Activated CD4-positive, alpha-beta memory T cell treated with anti-CD3 and anti-CD28 coated beads, Interleukin-2, amount 10 ng/mL, durations not matched to agents 7 days and 5 days (primary cell): ENCODE measurements around the gene TJP1. TPM values are rescaled to one million over a fixed set of nuclear protein-coding genes. Genes with fewer than 3 reads are reported as not detected.
"Not testable (repeated sequence)": the region's sequence is repeated elsewhere in the genome, so short reads cannot be mapped to it uniquely, and the experiment has no call there.

Source experiments
- CTCF ChIA-PET: fragments of 350-600 bp; sonication (Branson Sonifier 250); formaldehyde crosslinking; loops from one replicate; lab custom pipeline; 2021; ENCODE audit warnings: antibody characterized with exemption, inconsistent platforms; lab: Charles Lee
- POLR2A ChIA-PET: fragments of 350-600 bp; sonication (Branson Sonifier 250); formaldehyde crosslinking; loops from one replicate; lab custom pipeline; 2021; ENCODE audit warnings: antibody characterized with exemption; lab: Charles Lee
- DNase-seq: peaks from one replicate; pipeline ENCODE4 v3.0.0-alpha.2; 2020
- H3K27ac Mint-ChIP-seq: one replicate; pipeline ENCODE4 v1.8.0; 2021; ENCODE audit warnings: mild to moderate bottlenecking, mixed read lengths
- H3K27me3 Mint-ChIP-seq: one replicate; pipeline ENCODE4 v1.8.0; 2021; ENCODE audit warnings: mixed read lengths
- H3K36me3 Mint-ChIP-seq: one replicate; pipeline ENCODE4 v1.8.0; 2021; ENCODE audit warnings: low read depth, mixed read lengths
- H3K4me1 Mint-ChIP-seq: one replicate; pipeline ENCODE4 v1.8.0; 2021; ENCODE audit warnings: mixed read lengths
- H3K4me3 Mint-ChIP-seq: one replicate; pipeline ENCODE4 v1.8.0; 2021; ENCODE audit warnings: mild to moderate bottlenecking, mixed read lengths
- H3K9me3 Mint-ChIP-seq: one replicate; pipeline ENCODE4 v1.8.0; 2021; ENCODE audit warnings: mixed read lengths
- total RNA-seq, 2 experiments: library from RNA; stranded (reverse); gene quantifications; one replicate each; pipeline ENCODE4 v1.2.3, GENCODE V29; 2021

Gene TJP1
- total RNA-seq, 2 experiments from 2014 or later = not detected

DNA sequence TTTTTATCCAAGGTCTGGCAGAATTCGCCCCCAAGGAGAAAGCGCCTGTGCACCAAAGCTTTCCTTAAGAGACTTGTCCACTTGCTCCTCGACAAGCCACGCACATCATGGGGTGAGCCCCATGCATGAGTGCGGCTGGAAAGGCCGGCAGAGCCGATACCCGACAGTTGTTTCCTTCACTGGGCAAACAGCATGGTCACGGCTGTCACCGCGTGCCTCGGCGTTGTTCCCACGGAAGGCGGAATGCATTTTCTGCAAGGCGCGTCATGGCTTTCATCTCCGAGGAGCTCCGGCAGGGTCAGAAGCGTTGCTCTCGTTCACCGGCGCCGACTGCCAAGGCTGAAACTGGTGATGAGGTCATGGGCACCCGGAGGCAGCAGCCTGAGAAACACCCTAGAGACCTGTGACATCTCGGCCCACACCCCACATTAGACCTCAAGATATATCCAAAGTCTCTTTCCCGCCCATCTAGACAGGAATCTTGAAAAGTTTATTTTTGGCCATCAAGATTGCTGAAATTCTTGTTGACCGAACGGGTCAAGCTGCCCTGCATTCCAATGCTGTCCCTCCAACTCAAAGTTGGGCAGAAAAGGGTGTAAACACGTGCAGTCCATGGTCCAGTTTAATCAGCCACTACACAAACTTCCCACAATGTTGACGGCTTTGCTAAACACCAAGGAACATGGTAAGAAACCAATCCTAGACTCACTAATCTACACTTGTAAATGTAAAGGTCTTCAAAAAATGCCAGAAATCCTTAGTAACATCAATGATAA is 604 bp upstream of the TJP1 start:
- ChIA-PET POLR2A (no interaction called here), CTCF (no interaction called here)
- H3K4me1 Mint-ChIP-seq = peaks cover 15% of the 10 kb centered on the region
- peak overlapping the region; percentile 27 for H3K4me3 Mint-ChIP-seq
- H3K27ac Mint-ChIP-seq = peak overlapping the region; percentile 26
- H3K27me3 Mint-ChIP-seq = peaks cover 51% of the 10 kb centered on the region
- H3K9me3 Mint-ChIP-seq = peaks cover 6% of the 10 kb centered on the region
- no peak for DNase-seq
- peaks cover 9% of the 10 kb centered on the region for H3K36me3 Mint-ChIP-seq

GRCh38 chr15:29821416-29822099 is 710 bp downstream of the TJP1 start:
- CTCF ChIA-PET = no interaction called here
- H3K4me3 Mint-ChIP-seq = no peak overlapping the region
- H3K27me3 Mint-ChIP-seq = peaks cover 51% of the 10 kb centered on the region
- H3K36me3 Mint-ChIP-seq = peaks cover 12% of the 10 kb centered on the region
- H3K9me3 Mint-ChIP-seq = peaks cover 10% of the 10 kb centered on the region
- H3K27ac Mint-ChIP-seq = no peak overlapping the region
- POLR2A ChIA-PET = no interaction called here
- peaks cover 15% of the 10 kb centered on the region for H3K4me1 Mint-ChIP-seq
- DNase-seq = peak; percentile 30

- ChIA-PET CTCF (interaction anchor here (0.7 kb wide), 1 partner anchor 20 kb away, joined by 3 read pairs; no protein-coding TSS in a partner anchor), POLR2A (no interaction called here)
- H3K4me3 Mint-ChIP-seq = no peak overlapping the region
- H3K36me3 Mint-ChIP-seq = peaks cover 12% of the 10 kb centered on the region
- peaks cover 9% of the 10 kb centered on the region for H3K4me1 Mint-ChIP-seq
- peaks cover 10% of the 10 kb centered on the region for H3K9me3 Mint-ChIP-seq
- no peak for DNase-seq
- no peak overlapping the region for H3K27ac Mint-ChIP-seq
- H3K27me3 Mint-ChIP-seq = peaks cover 48% of the 10 kb centered on the region
These were observed 1.7 kb downstream of the TJP1 start for GRCh38 chr15:29820394-29821154.

GRCh38 chr15:29819979-29820378 is 2.3 kb downstream of the TJP1 start:
- Mint-ChIP-seq H3K4me3 (no peak overlapping the region), H3K36me3 (peaks cover 12% of the 10 kb centered on the region), H3K27ac (no peak overlapping the region), H3K4me1 (peaks cover 3% of the 10 kb centered on the region), H3K27me3 (peaks cover 50% of the 10 kb centered on the region), H3K9me3 (peaks cover 10% of the 10 kb centered on the region)
- no peak for DNase-seq
- POLR2A ChIA-PET = no interaction called here
- CTCF ChIA-PET = interaction anchor here (0.7 kb wide), 1 partner anchor 19 kb away, joined by 3 read pairs; no protein-coding TSS in a partner anchor

- no peak for DNase-seq
- Mint-ChIP-seq H3K27ac (no peak overlapping the region), H3K9me3 (peaks cover 7% of the 10 kb centered on the region), H3K36me3 (peaks cover 10% of the 10 kb centered on the region), H3K4me1 (peaks cover under 1% of the 10 kb centered on the region), H3K4me3 (no peak overlapping the region), H3K27me3 (peaks cover 55% of the 10 kb centered on the region)
- ChIA-PET POLR2A (no interaction called here), CTCF (no interaction called here)
These were observed 4.1 kb downstream of the TJP1 start for GRCh38 chr15:29818141-29818540.

- H3K4me3 Mint-ChIP-seq, CTCF ChIA-PET, POLR2A ChIA-PET, DNase-seq, H3K36me3 Mint-ChIP-seq, H3K4me1 Mint-ChIP-seq, H3K9me3 Mint-ChIP-seq, H3K27ac Mint-ChIP-seq: not testable (repeated sequence)
- H3K27me3 Mint-ChIP-seq = peaks cover 52% of the 10 kb centered on the region
These were observed 4.8 kb downstream of the TJP1 start for GRCh38 chr15:29817455-29817854.

DNA sequence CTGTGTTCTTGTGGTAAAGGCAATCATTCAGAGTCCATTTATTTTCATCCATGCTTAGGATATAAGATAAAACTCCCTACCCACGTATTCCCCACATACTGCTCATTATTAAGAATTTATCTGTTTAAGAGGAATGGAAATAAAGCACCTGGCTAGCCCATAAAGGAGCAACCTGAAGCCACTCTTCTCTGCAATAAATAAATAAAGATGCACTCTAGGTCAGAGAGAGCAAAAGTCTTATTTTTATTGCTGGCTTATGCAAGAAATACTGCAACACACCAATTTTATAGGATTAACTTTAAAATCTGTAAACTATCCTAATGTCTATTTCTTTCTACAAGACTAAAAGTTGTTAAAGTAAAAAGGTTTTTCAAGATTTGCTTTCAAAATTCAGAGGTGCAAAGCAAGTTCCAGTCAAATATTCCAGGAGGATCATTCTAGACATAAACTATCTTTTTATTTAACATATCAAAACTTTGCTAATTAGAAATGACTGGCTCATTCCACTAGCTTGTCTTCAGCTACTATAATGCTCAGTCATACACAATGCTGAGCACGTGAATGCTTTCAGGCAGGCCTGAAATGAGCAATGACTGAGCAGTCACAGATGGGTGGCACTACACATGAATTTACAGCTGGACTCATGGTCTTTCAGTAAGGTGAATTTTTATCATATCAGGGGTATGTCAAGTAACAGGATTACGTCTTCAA is 7.1 kb downstream of the TJP1 start:
- Mint-ChIP-seq H3K27me3 (peaks cover 52% of the 10 kb centered on the region), H3K27ac (no peak overlapping the region), H3K36me3 (peaks cover 3% of the 10 kb centered on the region), H3K4me3 (no peak overlapping the region), H3K9me3 (peaks cover 4% of the 10 kb centered on the region), H3K4me1 (no peaks in the 10 kb centered on the region)
- ChIA-PET POLR2A (no interaction called here), CTCF (no interaction called here)
- no peak for DNase-seq

DNA sequence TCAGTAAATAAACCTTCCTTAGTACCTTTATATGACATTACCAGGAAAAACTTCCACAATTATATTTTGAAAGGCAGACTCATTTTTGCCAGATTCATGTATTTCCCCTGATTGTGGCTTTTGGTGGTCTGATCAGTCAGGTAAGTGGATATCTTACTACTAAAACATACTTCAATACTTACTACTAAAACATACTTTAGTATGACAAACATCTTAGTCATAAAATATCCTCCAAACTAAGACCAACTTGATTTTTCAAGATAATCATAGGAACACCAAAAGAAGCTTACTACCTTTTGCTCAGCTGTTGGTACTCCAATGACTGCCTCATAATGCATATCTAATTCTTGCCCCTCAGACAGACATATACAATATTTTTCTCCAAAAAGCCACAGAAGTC is 9.3 kb downstream of the TJP1 start:
- H3K4me1 Mint-ChIP-seq = no peaks in the 10 kb centered on the region
- H3K27ac Mint-ChIP-seq = no peak overlapping the region
- peaks cover 4% of the 10 kb centered on the region for H3K9me3 Mint-ChIP-seq
- no peak for DNase-seq
- ChIA-PET CTCF (no interaction called here), POLR2A (no interaction called here)
- peaks cover 3% of the 10 kb centered on the region for H3K36me3 Mint-ChIP-seq
- no peak overlapping the region for H3K4me3 Mint-ChIP-seq
- peaks cover 40% of the 10 kb centered on the region for H3K27me3 Mint-ChIP-seq

DNA sequence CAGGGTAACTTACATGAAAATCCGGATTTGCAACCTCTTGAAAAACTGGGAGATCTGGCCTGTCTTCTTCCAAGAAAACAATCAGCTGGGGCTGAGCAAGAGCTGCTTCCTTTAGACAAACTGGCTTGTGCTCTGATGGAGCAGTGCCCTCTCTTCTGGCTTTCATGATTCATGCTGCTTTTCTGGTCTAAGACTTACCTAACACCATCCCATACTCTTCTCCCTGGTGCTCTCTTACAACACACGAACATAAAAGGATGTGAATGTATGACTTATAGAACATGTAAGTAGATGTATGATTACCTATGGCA is 9.9 kb downstream of the TJP1 start:
- no peaks in the 10 kb centered on the region for H3K4me1 Mint-ChIP-seq
- ChIA-PET POLR2A (no interaction called here), CTCF (no interaction called here)
- no peak overlapping the region for H3K27ac Mint-ChIP-seq
- H3K9me3 Mint-ChIP-seq = peaks cover under 1% of the 10 kb centered on the region
- H3K4me3 Mint-ChIP-seq = no peak overlapping the region
- peaks cover under 1% of the 10 kb centered on the region for H3K36me3 Mint-ChIP-seq
- no peak for DNase-seq
- H3K27me3 Mint-ChIP-seq = peaks cover 39% of the 10 kb centered on the region

GRCh38 chr15:29811691-29812383 is 10.4 kb downstream of the TJP1 start:
- Mint-ChIP-seq H3K36me3 (no peaks in the 10 kb centered on the region), H3K4me1 (no peaks in the 10 kb centered on the region), H3K4me3 (no peak overlapping the region), H3K27ac (no peak overlapping the region), H3K27me3 (peaks cover 36% of the 10 kb centered on the region), H3K9me3 (no peaks in the 10 kb centered on the region)
- no peak for DNase-seq
- ChIA-PET CTCF (no interaction called here), POLR2A (no interaction called here)

GRCh38 chr15:29805708-29806104 is 16.6 kb downstream of the TJP1 start:
- Mint-ChIP-seq H3K4me1 (no peaks in the 10 kb centered on the region), H3K27me3 (peaks cover 17% of the 10 kb centered on the region), H3K4me3 (no peak overlapping the region), H3K36me3 (no peaks in the 10 kb centered on the region), H3K9me3 (no peaks in the 10 kb centered on the region), H3K27ac (no peak overlapping the region)
- no peak for DNase-seq
- ChIA-PET CTCF (no interaction called here), POLR2A (no interaction called here)

DNA sequence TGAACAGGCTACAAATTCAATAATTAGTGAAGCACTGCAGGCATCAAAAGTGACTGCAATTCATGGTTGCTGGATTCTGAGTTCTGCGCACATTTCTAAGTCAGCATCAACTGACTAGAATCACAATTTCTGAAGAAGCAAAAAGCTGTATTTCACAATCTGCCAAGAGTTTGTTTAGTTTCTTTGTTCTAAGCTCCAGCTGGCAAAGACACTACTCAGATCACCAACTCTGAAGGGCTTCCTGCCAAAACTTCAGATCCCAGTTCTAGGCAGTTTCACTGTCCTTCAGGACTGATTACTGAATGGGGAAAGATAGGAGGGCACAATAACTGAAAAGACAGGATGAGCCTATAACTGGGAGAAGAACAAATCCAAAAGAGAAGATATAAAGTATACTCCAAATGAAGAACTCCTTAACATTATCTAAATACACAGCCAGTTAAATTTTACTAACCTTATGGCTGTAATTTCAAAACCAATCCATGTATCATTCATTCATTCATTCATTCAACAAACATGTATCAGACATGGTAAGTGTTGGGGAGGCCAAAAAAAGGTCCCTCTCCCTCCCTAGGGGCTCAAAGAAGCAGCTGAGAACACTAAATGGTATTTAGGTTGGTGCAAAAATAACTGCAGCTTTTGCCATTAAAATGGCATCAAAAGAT is 17.1 kb downstream of the TJP1 start:
- ChIA-PET CTCF (no interaction called here), POLR2A (no interaction called here)
- Mint-ChIP-seq H3K4me3 (no peak overlapping the region), H3K9me3 (no peaks in the 10 kb centered on the region), H3K27me3 (peaks cover 19% of the 10 kb centered on the region), H3K36me3 (no peaks in the 10 kb centered on the region), H3K4me1 (no peaks in the 10 kb centered on the region), H3K27ac (no peak overlapping the region)
- DNase-seq = no peak
